Limb (tissue), 2 donors: ENCODE measurements around the gene PLEKHH2.
"Not testable (repeated sequence)": the region's sequence is repeated elsewhere in the genome, so short reads cannot be mapped to it uniquely, and the experiment has no call there.

Source experiments
- DNase-seq, 2 donors: peaks; one replicate each; pipeline ENCODE4 v3.0.0-alpha.2; 2016; ENCODE audit errors: extremely low spot score in 2 of 2

PLEKHH2 gene

DNA sequence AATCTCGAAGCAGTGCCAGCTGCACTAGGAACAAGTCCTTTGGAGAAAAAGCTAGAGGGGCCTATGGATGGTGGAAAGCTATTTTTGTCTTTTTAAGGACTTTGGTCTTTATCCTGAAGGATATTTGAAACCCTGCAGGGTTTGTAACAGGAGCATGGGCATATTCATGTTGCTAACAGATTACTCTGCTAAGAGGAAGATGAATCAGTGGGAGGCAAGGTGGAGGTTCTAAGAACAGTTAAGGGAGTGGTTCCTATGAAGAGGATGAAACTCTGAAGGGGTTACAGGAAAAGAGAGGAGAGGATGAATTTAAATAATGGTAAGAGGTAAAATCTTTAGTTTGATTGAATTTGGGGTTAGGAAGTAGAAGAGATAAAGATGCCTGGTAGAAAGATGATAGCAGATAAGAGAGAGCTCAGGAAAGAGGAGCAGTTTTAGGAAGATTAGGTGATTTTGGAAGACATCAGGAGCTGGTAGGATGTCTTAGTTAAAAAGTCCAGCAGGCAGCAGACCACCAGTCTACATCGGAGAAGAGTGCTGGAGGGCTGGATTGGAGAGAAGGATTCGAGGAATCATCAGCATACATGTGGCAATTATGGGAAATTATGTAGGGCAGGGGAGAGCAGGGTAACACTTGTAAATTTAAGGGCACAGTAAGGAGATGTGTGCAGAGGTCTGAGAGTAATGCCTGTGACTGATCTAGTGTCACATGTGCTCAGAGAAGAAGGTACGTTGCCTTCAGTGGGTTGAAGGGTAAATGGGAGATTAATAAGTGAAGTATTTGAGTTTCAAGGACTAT is 78.4 kb downstream of the PLEKHH2 start:
- no peak for DNase-seq

- DNase-seq, result no peak
These were observed 80.3 kb downstream of the PLEKHH2 start for GRCh38 chr2:43717322-43717721.

GRCh38 chr2:43718530-43719124 is 81.6 kb downstream of the PLEKHH2 start:
- DNase-seq, result no peak

DNA sequence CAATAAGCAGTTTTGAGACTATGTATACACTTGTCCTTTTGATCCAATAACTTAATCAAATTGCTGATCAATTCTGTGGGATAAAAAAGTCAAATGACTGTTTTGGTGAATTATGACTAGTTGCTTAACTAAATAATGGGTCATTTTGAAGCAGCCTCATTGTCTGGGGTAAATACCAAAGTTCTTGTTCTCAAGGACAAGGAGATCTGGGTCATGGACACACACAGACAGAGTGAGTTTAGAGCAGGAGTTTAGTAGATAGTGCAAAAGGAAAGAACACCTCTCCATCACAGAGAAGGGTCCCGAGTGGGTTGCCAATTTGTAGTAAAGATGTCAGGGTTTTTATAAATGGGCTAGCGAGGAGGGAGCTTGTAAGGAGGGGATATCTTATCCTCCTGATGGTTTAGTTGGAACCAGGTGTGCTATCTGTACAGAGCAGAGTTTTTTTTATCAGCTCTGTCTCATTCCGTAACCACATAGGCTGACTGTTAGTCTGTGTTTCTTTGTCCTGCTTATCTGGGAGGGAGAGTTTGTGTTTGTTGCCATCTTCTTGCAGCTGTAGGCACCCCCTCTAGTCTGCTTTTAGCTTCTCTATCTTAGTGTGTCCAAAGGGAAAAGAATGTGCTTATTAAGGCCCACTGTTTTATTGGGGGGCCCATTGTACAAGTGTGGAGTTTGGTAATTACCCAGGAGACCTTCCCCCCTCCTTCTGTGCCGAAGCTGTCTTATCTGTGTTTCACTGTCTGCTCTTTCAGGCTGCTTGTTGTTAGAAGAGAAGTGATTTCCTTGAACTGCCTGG is 87.9 kb downstream of the PLEKHH2 start:
- no peak for DNase-seq

DNA sequence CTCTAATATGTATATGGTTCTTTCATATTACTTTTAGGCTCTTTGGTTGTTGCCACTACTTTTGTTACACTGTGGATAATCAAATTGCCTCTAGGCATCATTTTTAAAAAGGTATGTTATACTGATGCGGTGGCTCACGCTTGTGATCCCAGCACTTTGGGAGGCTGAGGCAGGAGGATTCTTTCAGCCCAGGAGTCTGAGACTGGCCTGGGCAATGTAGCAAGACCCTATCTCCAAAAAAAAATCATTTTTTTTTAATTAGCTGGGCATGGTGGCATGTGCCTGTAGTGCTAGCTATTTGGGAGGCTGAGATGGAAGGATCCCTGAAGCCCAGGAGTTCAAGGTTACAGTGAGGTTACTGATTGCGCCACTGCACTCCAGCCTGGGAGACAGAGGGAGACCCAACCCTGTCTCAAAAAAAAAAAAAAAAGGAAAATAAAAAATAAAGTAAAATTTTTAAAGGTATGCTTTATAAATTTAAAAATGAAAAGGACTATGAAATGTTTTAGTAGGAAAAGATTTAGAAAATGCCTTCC is 88.7 kb downstream of the PLEKHH2 start:
- DNase-seq, result no peak

DNA sequence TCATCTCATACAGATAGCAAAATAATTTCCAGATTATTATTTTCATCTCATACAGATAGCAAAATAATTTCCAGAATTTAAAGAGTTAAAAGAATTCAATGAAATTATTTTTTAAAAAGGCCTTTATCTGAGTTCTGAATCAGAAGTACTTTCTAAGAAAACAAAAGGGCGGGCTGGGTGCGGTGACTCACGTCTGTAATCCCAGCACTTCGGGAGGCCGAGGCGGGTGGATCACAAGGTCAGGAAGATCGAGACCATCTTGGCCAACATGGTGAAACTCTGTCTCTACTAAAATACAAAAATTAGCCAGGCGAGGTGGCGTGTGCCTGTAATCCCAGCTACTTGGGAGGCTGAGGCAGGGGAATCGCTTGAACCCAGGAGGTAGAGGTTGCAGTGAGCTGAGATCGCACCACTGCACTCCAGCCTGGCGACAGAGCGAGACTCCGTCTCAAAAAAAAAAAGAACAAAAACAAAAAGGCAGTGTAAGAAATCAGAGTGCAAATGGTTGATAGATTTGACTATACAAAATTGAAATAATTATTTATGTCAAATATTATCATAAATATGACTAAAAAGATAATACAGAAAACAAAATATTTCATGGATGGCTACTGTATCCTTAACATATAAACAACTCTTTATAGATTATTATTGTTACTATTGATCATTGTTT is 90.0 kb downstream of the PLEKHH2 start:
- DNase-seq, result not testable (repeated sequence)

- DNase-seq, result no peak
These were observed 90.6 kb downstream of the PLEKHH2 start for GRCh38 chr2:43727634-43728014.

DNA sequence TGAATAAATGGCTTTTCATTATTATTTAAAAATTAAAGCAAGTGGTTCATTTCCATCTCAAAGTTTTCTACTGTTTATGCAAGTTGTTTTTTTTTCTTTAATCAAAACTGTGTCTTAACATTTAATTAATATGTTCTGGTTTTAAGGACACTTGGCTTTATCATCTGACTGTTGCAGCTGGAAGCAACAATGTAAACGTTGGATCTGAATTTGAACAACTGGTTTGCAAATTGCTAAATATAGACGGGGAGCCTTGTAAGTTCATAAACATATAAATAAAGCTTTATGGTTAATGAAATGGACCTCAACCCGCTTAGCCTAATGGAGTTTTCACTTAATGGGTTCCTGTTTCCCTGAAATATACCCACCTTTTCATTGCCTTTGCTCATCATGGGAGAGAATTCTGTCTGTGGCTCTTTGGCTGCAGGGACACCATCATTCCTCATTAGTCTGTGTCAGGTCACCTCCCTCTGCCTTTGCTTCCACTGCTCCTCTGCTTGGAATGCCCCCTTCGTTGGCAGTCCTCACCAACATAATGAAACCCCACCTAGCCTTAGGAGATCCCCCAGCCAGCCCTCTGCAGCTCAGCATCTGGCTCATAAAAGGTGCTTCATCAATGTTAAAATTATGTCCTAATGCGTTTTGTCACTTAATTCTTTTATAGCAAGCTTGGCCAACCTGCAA is 92.6 kb downstream of the PLEKHH2 start:
- no peak for DNase-seq

DNA sequence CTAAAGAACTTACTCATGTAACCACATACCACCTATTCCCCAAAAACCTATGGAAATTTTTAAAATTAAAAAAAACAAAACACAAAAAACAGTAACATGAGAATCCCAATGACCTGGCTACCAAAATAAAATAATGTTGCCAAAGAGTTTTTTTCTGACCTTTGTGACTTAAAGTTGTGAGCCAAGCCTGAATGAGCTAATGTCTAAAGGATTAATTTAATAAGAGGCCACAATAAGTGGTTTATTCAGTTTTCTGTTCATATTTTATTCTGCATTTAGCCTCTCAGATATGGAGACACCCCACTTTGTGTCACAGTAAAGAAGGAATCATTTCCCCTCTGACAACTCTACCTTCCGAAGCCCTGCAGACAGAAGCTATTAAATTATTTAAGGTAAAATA is 94.2 kb downstream of the PLEKHH2 start:
- DNase-seq, result no peak

DNA sequence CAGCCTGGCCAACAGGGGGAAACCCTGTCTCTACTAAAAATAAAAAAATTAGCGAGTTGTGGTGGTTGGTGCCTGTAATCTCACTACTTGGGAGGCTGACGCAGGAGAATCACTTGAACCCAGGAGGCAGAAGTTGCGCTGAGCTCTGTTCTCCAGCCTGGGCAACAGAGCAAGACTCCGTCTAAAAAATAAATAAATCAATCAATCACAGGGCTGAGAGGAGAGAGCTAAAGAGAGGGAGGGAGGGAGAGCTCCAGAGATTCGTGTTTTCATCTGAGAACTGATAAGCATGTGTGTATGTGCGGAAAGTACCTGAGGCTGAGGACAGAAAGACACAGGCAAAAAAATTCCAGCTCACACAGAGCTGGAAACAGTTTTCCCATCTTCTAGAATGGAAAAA is 99.6 kb downstream of the PLEKHH2 start:
- no peak for DNase-seq

GRCh38 chr2:43737097-43737854 is 100.2 kb downstream of the PLEKHH2 start:
- no peak for DNase-seq

DNA sequence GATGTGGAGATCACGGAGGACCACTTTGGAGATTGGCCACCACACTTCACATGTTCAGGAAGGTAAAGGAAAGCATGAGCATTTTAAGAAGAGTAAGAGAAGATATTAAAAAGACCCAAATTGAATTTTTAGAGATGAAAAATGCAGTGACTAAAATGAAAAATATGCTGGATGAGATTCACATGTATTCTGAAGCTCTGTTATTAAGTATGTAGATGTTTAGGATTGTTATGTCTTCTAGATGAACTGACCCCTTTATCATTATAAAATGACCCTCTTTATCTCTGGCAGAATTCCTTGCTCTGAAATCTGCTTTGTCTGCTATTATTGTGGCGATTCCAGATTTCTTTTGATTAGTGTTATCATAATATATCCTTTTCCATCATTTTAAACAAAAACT is 100.8 kb downstream of the PLEKHH2 start:
- no peak for DNase-seq

DNA sequence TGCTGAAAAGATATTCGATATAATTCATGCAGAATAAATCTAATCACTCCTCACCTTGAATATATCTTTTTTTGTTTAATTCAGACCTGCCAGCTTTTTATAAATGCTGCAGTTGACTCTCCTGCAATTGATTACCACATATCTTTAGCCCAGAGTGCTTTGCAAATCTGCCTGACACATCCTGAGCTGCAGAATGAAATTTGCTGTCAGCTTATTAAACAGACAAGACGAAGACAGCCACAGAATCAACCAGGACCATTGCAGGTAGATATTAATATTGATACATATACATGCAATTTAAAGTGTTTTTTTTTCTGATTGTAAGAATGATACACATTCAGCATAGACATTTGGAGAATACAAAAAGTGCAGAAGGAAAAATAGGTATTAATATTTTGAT is 101.2 kb downstream of the PLEKHH2 start:
- no peak for DNase-seq

DNA sequence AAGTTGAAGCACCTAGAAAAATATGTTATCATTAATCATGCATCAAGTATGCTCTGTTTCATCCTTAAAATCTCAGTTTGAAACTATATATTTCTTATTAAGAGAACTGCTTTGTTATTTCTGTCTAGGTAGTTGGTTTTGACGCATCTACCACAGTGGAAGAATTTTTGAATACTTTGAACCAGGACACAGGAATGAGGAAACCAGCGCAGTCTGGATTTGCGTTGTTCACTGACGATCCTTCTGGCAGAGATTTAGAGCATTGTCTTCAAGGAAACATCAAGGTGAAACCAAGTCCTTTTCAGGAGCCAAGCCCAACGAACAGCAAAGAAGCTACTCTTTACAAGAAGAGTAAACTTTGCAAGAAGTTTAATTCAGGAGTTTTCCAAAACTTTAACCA is 106.6 kb downstream of the PLEKHH2 start:
- DNase-seq, result no peak

DNA sequence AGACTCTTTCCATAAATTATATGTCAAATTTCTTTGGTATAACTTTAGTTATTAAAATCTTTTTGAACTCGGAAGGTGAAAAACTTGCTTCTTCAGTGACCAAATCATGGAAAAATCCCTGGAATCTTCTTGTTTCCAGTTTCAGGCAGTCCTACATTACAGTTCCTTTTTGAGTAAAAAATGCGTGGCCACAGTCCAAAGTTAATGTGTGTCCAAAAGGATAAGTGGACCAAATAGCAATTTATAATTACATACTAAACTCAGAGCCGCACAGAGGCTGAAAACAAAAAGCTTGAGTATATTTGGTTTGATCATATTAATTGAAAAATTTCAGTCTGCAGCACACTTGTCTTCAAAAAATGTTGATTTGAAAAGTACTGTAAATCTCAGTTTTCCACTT is 108.4 kb downstream of the PLEKHH2 start:
- peak in 1 of 2 donors; percentile 18 for DNase-seq

DNA sequence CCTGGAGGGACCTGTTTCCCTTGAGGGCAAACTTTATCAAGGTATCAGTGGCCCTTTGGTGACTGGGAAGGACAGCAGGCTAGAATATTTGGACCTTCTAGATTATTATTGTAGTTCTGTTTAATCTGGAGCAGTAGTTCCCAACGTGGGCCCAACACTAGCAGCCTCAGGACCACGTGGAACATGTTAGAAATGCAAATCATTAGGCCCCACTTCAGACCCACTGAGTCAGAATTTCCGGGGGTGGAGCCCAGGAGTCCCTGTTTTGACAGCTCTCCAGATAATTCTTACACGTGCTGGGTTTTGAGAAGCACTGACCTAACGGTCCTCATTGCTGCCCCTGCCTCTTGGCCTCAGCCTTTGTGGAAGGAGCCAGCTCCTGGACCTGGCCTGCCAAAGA is 111.3 kb downstream of the PLEKHH2 start:
- DNase-seq, result no peak

- no peak for DNase-seq
These were observed 112.5 kb downstream of the PLEKHH2 start for GRCh38 chr2:43749583-43749982.

GRCh38 chr2:43751476-43751990 is 114.5 kb downstream of the PLEKHH2 start:
- no peak for DNase-seq

DNA sequence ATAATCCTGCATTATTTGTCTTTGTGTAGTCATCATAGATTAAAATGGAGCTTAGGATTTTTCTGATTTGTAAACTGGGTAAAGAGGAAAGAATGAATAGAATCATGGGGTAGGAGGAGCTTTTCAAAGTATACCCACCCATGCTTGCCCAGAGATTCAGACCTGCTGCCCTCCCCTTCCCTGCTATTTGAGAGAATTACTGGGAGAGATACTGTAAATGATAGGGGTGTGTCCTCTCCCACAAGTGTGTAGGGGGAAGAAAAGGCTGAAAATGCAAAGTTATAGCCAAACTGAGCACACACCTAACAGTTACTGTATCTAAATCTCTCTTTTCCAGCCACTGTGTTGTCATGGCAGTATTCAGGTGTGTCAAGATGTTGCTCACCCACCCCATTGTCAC is 115.2 kb downstream of the PLEKHH2 start:
- no peak for DNase-seq

- DNase-seq, result peak in 1 of 2 donors; percentile 31
These were observed 117.1 kb downstream of the PLEKHH2 start for GRCh38 chr2:43754180-43754579.
